Esophagus muscularis mucosa (tissue), 4 donors: ENCODE measurements around the gene YPEL2.

Experiments
- CTCF ChIP-seq, 3 experiments: fragments of 200-600 bp in 2 of 3; fragments of 450-650 bp in 1 of 3; sonication (generic) in 2 of 3; IDR thresholded peaks; one replicate each; pipeline ENCODE4 v1.5.1; 2017 to 2019; ENCODE audit warnings: antibody characterized with exemption in 3 of 3, mild to moderate bottlenecking in 2 of 3, moderate library complexity in 1 of 3
- EP300 ChIP-seq: sonication (generic); formaldehyde crosslinking; IDR thresholded peaks from one replicate; pipeline ENCODE4 v1.6.1; 2017; ENCODE audit warnings: antibody characterized with exemption
- POLR2A ChIP-seq: fragments of 450-650 bp; IDR thresholded peaks from one replicate; pipeline ENCODE4 v1.6.1; 2017; ENCODE audit warnings: antibody characterized with exemption, moderate library complexity, mild to moderate bottlenecking, low read depth

GRCh38 chr17:59356543-59357218, 25.2 kb downstream of the YPEL2 start:
- TF ChIP-seq CTCF (IDR thresholded peaks at IDR 0.05) (no peak), POLR2A (no peak), EP300 (no peak)
